ENCODE results near the gene ATP1A2. TPM values are rescaled to one million over a fixed set of nuclear protein-coding genes. Genes with fewer than 3 reads are reported as not detected.

The ATP1A2 gene
- total RNA-seq, 1 donor = 0.27 TPM

- peak; percentile 36 for DNase-seq (ENCODE audit: low read depth)
- TF ChIP-seq, protein P1, sequence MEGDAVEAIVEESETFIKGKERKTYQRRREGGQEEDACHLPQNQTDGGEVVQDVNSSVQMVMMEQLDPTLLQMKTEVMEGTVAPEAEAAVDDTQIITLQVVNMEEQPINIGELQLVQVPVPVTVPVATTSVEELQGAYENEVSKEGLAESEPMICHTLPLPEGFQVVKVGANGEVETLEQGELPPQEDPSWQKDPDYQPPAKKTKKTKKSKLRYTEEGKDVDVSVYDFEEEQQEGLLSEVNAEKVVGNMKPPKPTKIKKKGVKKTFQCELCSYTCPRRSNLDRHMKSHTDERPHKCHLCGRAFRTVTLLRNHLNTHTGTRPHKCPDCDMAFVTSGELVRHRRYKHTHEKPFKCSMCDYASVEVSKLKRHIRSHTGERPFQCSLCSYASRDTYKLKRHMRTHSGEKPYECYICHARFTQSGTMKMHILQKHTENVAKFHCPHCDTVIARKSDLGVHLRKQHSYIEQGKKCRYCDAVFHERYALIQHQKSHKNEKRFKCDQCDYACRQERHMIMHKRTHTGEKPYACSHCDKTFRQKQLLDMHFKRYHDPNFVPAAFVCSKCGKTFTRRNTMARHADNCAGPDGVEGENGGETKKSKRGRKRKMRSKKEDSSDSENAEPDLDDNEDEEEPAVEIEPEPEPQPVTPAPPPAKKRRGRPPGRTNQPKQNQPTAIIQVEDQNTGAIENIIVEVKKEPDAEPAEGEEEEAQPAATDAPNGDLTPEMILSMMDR (IDR thresholded peaks at IDR 0.05; ENCODE audit: insufficient read depth, low read length) = no peak
- H3K4me3 ChIP-seq (ENCODE audit: low read depth, low read length) = no peak overlapping the region
Observed at GRCh38 chr1:160144921-160145320, 29.4 kb downstream of the ATP1A2 start.

- TF ChIP-seq, protein P1 (IDR thresholded peaks at IDR 0.05; ENCODE audit: insufficient read depth, low read length) = no peak
- no peak for DNase-seq (ENCODE audit: low read depth)
- H3K4me3 ChIP-seq (ENCODE audit: low read depth, low read length) = no peak overlapping the region
Observed at GRCh38 chr1:160146107-160146506, 30.5 kb downstream of the ATP1A2 start.

- TF ChIP-seq, protein P1 (IDR thresholded peaks at IDR 0.05; ENCODE audit: insufficient read depth, low read length) = no peak
- H3K4me3 ChIP-seq (ENCODE audit: low read depth, low read length) = no peak overlapping the region
- DNase-seq (ENCODE audit: low read depth) = no peak
Observed at GRCh38 chr1:160148121-160148520, 32.6 kb downstream of the ATP1A2 start.

GRCh38 chr1:160149233-160149632, 33.7 kb downstream of the ATP1A2 start:
- H3K4me3 ChIP-seq (ENCODE audit: low read depth, low read length) = no peak overlapping the region
- DNase-seq (ENCODE audit: low read depth) = no peak
- TF ChIP-seq, protein P1 (IDR thresholded peaks at IDR 0.05; ENCODE audit: insufficient read depth, low read length) = no peak

GRCh38 chr1:160149716-160150115, 34.2 kb downstream of the ATP1A2 start:
- no peak overlapping the region for H3K4me3 ChIP-seq (ENCODE audit: low read depth, low read length)
- peak; percentile 90 for DNase-seq (ENCODE audit: low read depth)
- TF ChIP-seq, protein P1 (IDR thresholded peaks at IDR 0.05; ENCODE audit: insufficient read depth, low read length) = no peak

- TF ChIP-seq, protein P1 (IDR thresholded peaks at IDR 0.05; ENCODE audit: insufficient read depth, low read length) = no peak
- no peak within 1 kb of the TSS for H3K4me3 ChIP-seq (ENCODE audit: low read depth, low read length)
Observed at GRCh38 chr1:160151303-160151702, 35.7 kb downstream of the ATP1A2 start, which contains the start of gene ATP1A4. Gene ATP1A4 (plus strand): TSS chr1:160151603. CDS start chr1:160152041, 438 bp downstream.

DNA sequence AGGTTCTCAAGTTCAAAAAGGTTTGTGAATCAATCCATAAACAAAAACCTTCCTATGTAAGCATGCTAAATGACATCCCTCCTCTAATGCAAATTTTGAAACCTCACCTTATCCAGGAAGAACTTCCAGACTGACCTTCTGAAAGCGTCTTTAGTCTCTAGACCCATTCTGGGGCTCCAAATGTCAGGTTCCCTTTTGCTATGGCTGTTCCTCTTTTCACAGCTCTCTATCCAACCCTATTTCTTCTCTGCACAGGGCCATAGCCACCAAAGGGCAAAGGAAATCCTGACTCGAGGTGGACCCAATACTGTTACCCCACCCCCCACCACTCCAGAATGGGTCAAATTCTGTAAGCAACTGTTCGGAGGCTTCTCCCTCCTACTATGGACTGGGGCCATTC, 39.2 kb downstream of the ATP1A2 start:
- no peak overlapping the region for H3K4me3 ChIP-seq (ENCODE audit: low read depth, low read length)
- TF ChIP-seq, protein P1 (IDR thresholded peaks at IDR 0.05; ENCODE audit: insufficient read depth, low read length) = no peak
- DNase-seq (ENCODE audit: low read depth) = no peak

More at GRCh38 chr1:160151303-160151702, 35.7 kb downstream of the ATP1A2 start, which contains the start of gene ATP1A4:
- DNase-seq (ENCODE audit: low read depth) = no peak

Measured in fibroblast of the aortic adventitia (primary cell).